ENCODE results near the gene MRPL10. TPM values are rescaled to one million over a fixed set of nuclear protein-coding genes. Genes with fewer than 3 reads are reported as not detected.

Gene MRPL10
- total and polyA plus RNA-seq, 10 of the 15 experiments (the other 5 are each of a cell fraction or from before 2014, with no cell fraction given): 18.9 to 61.9 (median 47.3) TPM

DNA sequence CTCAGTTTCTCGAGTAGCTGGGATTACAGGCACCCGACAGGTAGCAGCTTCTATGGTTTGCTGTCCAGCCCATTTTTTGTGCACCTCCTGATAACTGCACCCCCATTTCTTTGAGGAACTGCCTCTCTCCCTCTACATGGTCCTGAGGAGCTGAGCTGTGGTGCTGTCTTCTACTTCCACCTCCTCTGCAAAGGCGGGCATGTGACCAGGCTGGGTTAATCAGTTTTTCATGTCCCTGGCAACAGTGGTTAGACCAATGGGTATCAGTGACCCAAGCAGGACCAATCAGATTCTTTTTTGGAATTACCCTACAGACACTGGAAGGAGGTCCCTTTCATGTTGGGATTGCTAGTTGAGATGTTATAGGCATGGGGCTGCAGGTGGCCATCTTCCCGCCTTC is 57.0 kb downstream of the MRPL10 start:
- no peak overlapping the region for H3K4me2 ChIP-seq (ENCODE audit: control insufficient read depth, insufficient read depth)
- ChIA-PET RAD21 (ENCODE audit: unreplicated experiment) (no interaction called here), CTCF (interaction anchor here (0.7 to 1.3 kb wide), 3 partner anchors 24 to 73 kb away, joined by 3 to 4 read pairs (median 3); no protein-coding TSS in a partner anchor), POLR2A (no interaction called here), SMC1A (ENCODE audit: uncharacterized antibody, unreplicated experiment) (interaction anchor here (1.2 kb wide), 1 partner anchor 70 kb away, joined by 3 read pairs; no protein-coding TSS in a partner anchor)
- no peaks in the 10 kb centered on the region; the same call in 2 of the 3 replicates for H3K9me3 ChIP-seq (replicated peaks; ENCODE audit: control insufficient read depth, insufficient read depth, low read length)
- no TSS peak for BruUV-seq (replicated peaks)
- 11% methylated on average over 4 of the region's 4 CpGs for WGBS (ENCODE audit: insufficient coverage, insufficient replicate concordance, low lambda C conversion rate, missing lambda C conversion rate)
- FAIRE-seq: no peak
- DNase-seq (ENCODE audit: low read depth, low spot score): no peak
- intact Hi-C loops (cut with micrococcal nuclease; ENCODE audit: unreplicated experiment): no loop called here
- H3K27ac ChIP-seq (ENCODE audit: control insufficient read depth, insufficient read depth): no peak overlapping the region
- no peaks in the 10 kb centered on the region for H3K79me2 ChIP-seq (ENCODE audit: control insufficient read depth, insufficient read depth, low read length)
- no peak for ATAC-seq
- peaks cover 0 to 4% of the 10 kb centered on the region in 2 experiments; a peak in 2 of 4 replicates for H3K27me3 ChIP-seq (replicated peaks in 1 of 2; ENCODE audit: control insufficient read depth in 2 of 2, insufficient read depth in 2 of 2, low read length in 1 of 2)
- H3K36me3 ChIP-seq (ENCODE audit: control insufficient read depth in 2 of 2, insufficient read depth in 2 of 2, low read length in 1 of 2): no peaks in the 10 kb centered on the region
- H3K9ac ChIP-seq (ENCODE audit: control insufficient read depth, insufficient read depth, low read length): no peak overlapping the region
- no peaks in the 10 kb centered on the region for H3K4me1 ChIP-seq (ENCODE audit: control insufficient read depth, insufficient read depth, low read length)
- H4K20me1 ChIP-seq (ENCODE audit: control insufficient read depth, insufficient read depth): no peaks in the 10 kb centered on the region; the same call in 1 of the 2 replicates
- no peak overlapping the region for H3K4me3 ChIP-seq
- no peak overlapping the region for H2AFZ ChIP-seq (ENCODE audit: control insufficient read depth, low read depth, low read length)
- in situ Hi-C loops (cut with MboI): no loop called here
- no peak for TF ChIP-seq HDAC6 (IDR thresholded peaks at IDR 0.05; ENCODE audit: unreplicated experiment)
- TF ChIP-seq, protein P1, sequence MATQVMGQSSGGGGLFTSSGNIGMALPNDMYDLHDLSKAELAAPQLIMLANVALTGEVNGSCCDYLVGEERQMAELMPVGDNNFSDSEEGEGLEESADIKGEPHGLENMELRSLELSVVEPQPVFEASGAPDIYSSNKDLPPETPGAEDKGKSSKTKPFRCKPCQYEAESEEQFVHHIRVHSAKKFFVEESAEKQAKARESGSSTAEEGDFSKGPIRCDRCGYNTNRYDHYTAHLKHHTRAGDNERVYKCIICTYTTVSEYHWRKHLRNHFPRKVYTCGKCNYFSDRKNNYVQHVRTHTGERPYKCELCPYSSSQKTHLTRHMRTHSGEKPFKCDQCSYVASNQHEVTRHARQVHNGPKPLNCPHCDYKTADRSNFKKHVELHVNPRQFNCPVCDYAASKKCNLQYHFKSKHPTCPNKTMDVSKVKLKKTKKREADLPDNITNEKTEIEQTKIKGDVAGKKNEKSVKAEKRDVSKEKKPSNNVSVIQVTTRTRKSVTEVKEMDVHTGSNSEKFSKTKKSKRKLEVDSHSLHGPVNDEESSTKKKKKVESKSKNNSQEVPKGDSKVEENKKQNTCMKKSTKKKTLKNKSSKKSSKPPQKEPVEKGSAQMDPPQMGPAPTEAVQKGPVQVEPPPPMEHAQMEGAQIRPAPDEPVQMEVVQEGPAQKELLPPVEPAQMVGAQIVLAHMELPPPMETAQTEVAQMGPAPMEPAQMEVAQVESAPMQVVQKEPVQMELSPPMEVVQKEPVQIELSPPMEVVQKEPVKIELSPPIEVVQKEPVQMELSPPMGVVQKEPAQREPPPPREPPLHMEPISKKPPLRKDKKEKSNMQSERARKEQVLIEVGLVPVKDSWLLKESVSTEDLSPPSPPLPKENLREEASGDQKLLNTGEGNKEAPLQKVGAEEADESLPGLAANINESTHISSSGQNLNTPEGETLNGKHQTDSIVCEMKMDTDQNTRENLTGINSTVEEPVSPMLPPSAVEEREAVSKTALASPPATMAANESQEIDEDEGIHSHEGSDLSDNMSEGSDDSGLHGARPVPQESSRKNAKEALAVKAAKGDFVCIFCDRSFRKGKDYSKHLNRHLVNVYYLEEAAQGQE (IDR thresholded peaks at IDR 0.05; ENCODE audit: low read depth, low read length): no peak
- TF ChIP-seq, protein P2, sequence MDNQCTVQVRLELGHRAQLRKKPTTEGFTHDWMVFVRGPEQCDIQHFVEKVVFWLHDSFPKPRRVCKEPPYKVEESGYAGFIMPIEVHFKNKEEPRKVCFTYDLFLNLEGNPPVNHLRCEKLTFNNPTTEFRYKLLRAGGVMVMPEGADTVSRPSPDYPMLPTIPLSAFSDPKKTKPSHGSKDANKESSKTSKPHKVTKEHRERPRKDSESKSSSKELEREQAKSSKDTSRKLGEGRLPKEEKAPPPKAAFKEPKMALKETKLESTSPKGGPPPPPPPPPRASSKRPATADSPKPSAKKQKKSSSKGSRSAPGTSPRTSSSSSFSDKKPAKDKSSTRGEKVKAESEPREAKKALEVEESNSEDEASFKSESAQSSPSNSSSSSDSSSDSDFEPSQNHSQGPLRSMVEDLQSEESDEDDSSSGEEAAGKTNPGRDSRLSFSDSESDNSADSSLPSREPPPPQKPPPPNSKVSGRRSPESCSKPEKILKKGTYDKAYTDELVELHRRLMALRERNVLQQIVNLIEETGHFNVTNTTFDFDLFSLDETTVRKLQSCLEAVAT (IDR thresholded peaks at IDR 0.05): no peak
- TF ChIP-seq, protein P3, sequence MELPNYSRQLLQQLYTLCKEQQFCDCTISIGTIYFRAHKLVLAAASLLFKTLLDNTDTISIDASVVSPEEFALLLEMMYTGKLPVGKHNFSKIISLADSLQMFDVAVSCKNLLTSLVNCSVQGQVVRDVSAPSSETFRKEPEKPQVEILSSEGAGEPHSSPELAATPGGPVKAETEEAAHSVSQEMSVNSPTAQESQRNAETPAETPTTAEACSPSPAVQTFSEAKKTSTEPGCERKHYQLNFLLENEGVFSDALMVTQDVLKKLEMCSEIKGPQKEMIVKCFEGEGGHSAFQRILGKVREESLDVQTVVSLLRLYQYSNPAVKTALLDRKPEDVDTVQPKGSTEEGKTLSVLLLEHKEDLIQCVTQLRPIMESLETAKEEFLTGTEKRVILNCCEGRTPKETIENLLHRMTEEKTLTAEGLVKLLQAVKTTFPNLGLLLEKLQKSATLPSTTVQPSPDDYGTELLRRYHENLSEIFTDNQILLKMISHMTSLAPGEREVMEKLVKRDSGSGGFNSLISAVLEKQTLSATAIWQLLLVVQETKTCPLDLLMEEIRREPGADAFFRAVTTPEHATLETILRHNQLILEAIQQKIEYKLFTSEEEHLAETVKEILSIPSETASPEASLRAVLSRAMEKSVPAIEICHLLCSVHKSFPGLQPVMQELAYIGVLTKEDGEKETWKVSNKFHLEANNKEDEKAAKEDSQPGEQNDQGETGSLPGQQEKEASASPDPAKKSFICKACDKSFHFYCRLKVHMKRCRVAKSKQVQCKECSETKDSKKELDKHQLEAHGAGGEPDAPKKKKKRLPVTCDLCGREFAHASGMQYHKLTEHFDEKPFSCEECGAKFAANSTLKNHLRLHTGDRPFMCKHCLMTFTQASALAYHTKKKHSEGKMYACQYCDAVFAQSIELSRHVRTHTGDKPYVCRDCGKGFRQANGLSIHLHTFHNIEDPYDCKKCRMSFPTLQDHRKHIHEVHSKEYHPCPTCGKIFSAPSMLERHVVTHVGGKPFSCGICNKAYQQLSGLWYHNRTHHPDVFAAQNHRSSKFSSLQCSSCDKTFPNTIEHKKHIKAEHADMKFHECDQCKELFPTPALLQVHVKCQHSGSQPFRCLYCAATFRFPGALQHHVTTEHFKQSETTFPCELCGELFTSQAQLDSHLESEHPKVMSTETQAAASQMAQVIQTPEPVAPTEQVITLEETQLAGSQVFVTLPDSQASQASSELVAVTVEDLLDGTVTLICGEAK (IDR thresholded peaks at IDR 0.05; ENCODE audit: borderline replicate concordance): no peak
- no peak for TF ChIP-seq ZNF274 (IDR thresholded peaks at IDR 0.05; ENCODE audit: insufficient read depth, insufficient read length)
- TF ChIP-seq MTA3 (IDR thresholded peaks at IDR 0.05; ENCODE audit: borderline replicate concordance, low read length): no peak
- TF ChIP-seq LARP7 (IDR thresholded peaks at IDR 0.05): no peak
- no peak for TF ChIP-seq BACH1 (IDR thresholded peaks at IDR 0.05; ENCODE audit: borderline replicate concordance)
- no peak for TF ChIP-seq IRF4 (IDR thresholded peaks at IDR 0.05; ENCODE audit: low read depth, low read length)
- TF ChIP-seq GABPA (IDR thresholded peaks at IDR 0.05; ENCODE audit: low read depth): no peak
- TF ChIP-seq, protein P4, sequence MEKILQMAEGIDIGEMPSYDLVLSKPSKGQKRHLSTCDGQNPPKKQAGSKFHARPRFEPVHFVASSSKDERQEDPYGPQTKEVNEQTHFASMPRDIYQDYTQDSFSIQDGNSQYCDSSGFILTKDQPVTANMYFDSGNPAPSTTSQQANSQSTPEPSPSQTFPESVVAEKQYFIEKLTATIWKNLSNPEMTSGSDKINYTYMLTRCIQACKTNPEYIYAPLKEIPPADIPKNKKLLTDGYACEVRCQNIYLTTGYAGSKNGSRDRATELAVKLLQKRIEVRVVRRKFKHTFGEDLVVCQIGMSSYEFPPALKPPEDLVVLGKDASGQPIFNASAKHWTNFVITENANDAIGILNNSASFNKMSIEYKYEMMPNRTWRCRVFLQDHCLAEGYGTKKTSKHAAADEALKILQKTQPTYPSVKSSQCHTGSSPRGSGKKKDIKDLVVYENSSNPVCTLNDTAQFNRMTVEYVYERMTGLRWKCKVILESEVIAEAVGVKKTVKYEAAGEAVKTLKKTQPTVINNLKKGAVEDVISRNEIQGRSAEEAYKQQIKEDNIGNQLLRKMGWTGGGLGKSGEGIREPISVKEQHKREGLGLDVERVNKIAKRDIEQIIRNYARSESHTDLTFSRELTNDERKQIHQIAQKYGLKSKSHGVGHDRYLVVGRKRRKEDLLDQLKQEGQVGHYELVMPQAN (conservative IDR thresholded peaks at IDR 0.05): no peak
- no peak for TF ChIP-seq NFIC (IDR thresholded peaks at IDR 0.05; ENCODE audit: low read depth, low read length)
- no peak for TF ChIP-seq SUZ12 (IDR thresholded peaks at IDR 0.05; ENCODE audit: unreplicated experiment)
- no peak for TF ChIP-seq RAD21 (IDR thresholded peaks at IDR 0.05; ENCODE audit: insufficient read depth, low read depth, low read length)
